GM19099 (cell line): Measurements from ENCODE around the gene NR3C1.

Experiments
- POLR2A ChIP-seq: IDR thresholded peaks from 3 replicates; pipeline ENCODE4 v1.6.1; 2011; ENCODE audit warnings: low read depth; ENCODE audit not compliant: insufficient read length; ENCODE audit errors: extremely low read depth

Gene NR3C1

GRCh38 chr5:143364061-143364460 lies 39.4 kb downstream of the NR3C1 start:
- no peak for TF ChIP-seq POLR2A

DNA sequence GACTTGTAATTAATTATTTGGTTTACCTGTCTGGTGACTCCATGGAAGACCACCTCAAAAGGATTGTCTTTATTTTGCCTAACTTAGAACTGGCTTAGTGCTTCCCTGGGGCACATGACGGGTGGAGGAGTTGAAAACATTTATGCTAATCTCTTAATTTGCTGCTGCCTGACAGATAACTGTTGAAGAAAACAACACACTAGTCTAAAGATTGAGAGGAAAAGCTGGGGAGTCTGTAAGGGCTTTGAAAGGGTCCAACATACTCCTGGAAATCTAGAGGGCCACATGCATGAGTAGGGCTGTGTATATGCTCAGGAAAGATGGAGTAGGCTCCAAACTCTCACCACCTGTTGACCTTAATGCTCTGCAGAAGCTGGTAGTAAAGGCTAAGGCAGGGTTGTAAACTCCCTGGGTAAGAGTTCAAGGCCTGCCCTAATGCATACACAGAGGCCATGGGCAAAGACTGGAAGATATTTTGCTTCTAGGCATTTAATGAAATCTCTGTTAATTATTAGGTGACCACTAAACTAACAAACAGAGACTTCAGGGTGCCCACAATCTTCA lies 40.7 kb downstream of the NR3C1 start:
- no peak for TF ChIP-seq POLR2A

GRCh38 chr5:143361438-143361837 lies 42.0 kb downstream of the NR3C1 start:
- no peak for TF ChIP-seq POLR2A

- TF ChIP-seq POLR2A, result no peak
Observed at GRCh38 chr5:143360755-143361154, 42.7 kb downstream of the NR3C1 start.

GRCh38 chr5:143359869-143360268 lies 43.6 kb downstream of the NR3C1 start:
- TF ChIP-seq POLR2A, result no peak

- no peak for TF ChIP-seq POLR2A
Observed at GRCh38 chr5:143356855-143357583, 46.5 kb downstream of the NR3C1 start.

- TF ChIP-seq POLR2A, result no peak
Observed at GRCh38 chr5:143355710-143356109, 47.8 kb downstream of the NR3C1 start.

DNA sequence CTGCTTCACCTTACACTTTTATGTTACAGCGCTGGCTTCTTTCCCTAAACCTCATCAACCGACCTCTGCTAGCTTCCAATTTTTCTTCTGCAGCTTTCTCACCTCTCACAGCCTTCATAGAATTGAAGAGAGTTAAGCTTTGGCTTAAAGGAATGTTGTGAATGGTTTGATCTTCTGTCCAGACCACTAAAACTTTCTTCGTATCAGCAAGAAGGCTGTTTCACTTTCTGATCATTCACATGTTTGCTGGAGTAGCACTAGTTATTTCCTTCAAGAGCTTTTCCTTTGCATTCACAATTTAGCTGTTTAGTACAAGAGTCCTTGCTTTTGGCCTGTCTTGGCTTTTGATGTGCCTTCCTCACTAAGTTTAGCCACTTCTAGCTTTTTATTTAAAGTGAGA lies 49.5 kb downstream of the NR3C1 start:
- no peak for TF ChIP-seq POLR2A

DNA sequence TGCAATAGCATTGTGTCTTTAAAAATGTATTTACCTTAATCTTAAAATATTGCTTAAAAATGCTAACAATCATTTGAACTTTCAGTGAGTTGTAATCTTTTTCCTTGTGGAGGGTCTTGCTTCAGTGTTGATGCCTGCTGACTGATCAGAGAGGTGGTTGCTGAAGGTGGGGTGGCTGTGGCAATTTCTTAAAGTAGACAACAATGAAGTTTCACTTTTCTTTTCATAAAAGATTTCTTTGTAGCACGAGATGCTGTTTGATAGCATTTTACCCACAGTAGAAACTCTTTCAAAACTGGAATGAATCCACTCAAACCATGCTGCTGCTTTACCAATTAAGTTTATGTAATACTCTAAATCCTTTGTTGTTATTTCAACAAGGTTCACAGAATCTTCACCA lies 50.8 kb downstream of the NR3C1 start:
- TF ChIP-seq POLR2A, result no peak

DNA sequence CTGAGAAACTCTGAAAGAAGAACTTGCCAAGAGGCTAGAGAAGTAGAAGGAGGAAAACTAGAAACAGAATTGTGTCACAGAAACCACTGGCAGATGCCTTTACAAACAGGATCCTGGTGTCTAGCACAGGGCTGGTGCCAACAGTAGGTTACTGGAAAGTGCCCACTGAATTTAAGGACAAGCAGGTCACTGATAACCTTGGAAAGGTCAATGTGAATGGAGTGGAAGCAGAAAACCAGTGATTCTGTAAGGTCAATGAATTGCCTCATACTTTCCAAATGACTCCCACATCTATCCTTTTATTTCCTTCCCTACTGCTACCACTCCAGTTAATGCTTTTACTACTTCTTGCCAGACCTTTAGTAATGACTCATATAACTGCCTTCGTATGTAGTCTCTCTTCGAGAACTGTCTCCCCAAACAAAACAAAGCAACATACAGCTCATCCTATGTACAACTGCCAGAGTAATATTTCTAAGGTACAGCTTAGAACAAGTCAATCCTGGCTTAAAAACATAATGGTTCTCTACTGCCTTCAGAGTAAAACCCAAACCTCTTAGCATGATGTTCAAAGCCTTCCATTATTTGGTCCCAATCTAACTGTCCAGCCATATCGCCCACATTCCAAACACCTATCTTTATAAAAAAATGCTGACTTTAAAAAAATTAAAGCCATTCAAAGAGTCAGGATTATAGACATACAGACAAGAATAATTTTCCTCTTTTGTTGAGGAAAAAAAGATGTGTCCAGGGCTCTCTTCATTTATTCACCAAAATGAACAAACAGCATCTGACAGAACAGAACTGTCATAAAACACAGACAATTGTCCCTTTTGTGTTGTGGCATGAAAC lies 52.5 kb downstream of the NR3C1 start:
- TF ChIP-seq POLR2A, result no peak

DNA sequence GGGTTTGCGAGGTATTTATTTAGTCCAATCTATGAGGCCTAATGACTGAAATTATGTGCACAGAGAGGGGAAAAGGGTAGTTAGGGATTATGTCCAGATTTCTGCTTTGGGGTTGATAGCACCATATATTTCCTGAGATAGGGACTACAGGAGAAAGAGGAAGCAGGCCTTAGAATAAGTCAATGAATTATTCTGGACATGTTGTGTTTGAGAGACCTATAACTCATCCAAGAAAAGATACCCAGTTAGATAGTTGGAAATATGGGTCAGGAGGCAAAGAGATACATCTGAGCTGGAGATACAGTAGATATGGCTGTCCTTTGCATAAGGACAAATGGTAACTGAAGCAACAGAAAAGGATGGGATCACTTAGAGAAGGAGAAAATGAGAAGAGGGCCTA lies 53.1 kb downstream of the NR3C1 start:
- no peak for TF ChIP-seq POLR2A

DNA sequence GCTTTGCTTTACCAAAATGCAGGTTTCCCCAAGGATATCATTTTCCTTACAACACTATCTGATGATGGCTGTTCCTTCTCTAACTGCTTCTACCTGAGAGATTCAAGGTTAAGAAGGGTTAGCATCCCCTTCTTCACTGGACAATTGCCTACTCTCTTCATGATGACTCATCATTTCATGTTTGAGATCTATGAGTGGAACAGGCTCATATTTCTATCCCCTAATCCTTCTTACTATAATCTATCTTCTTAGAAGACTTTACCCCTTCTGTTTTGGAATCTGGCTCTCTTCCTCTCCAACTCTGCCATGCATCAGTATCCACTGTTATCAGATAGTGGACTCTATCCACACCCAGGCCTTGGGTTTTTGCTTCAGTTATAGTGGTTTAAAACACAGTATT lies 54.3 kb downstream of the NR3C1 start:
- TF ChIP-seq POLR2A, result no peak

- TF ChIP-seq POLR2A, result no peak
Observed at GRCh38 chr5:143347698-143348344, 55.7 kb downstream of the NR3C1 start.

- no peak for TF ChIP-seq POLR2A
Observed at GRCh38 chr5:143347046-143347445, 56.4 kb downstream of the NR3C1 start.

DNA sequence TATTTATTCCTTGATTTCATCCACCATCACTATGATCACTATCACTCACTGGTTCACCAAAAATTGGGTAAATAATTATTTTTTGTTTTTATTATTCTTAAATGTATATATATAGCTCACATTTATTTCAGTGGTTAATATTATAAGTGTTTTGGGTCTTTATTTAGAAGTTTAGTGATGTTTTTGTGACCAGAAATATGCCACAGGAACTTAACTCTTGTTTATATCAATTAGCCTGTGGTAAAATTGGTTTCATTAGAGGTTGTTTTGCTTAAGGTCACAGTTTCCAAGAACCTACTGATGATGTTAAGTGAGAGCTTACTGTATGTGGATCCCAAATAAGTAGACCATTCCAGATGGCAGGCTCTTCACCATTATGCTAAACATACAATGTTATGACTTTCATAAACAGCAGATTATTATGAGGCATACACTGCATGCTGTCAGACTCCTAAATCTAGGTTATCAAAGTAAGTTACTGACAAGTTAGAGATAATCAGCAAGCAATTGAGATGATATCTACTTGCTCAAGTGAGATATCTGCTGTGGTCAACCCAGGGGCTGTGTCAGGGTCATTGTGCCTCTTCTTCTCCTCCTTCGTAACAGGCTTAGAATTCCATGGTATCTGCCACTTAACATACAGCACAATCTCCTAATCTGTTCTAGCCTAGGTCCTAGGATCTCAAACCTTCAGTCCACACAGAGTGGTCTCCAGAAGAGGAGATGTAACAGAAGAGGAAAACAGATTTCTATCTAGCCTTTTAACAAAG lies 57.6 kb downstream of the NR3C1 start:
- no peak for TF ChIP-seq POLR2A
